Esophagus muscularis mucosa (tissue), 4 donors: ENCODE measurements around the gene TMEM88. TPM values are rescaled to one million over a fixed set of nuclear protein-coding genes. Genes with fewer than 3 reads are reported as not detected.

Experiments
- DNase-seq: peaks from one replicate; pipeline ENCODE4 v3.0.0-alpha.2; 2017; ENCODE audit errors: extremely low spot score
- H3K27ac ChIP-seq, 4 donors: fragments of 200-600 bp; sonication (generic); replicated peaks in 1 of 4; 1 replicate in 3 of 4; 2 replicates in 1 of 4; pipeline ENCODE4 v1.5.1; 2016 to 2019; ENCODE audit warnings: mild to moderate bottlenecking in 1 of 4
- H3K27me3 ChIP-seq, 4 donors: fragments of 200-600 bp; sonication (generic); one replicate each; pipeline versions ENCODE4 v1.5.1 to v1.6.0; 2016 to 2019
- H3K36me3 ChIP-seq, 4 donors: fragments of 200-600 bp; sonication (generic); one replicate each; pipeline ENCODE4 v1.5.1; 2016 to 2019
- H3K4me1 ChIP-seq, 4 donors: fragments of 200-600 bp; sonication (generic); one replicate each; pipeline ENCODE4 v1.5.1; 2016 to 2019
- H3K4me3 ChIP-seq, 4 donors: fragments of 200-600 bp; sonication (generic); 1 replicate in 2 of 4; 2 replicates in 2 of 4; pipeline ENCODE4 v1.5.1; 2016 to 2019; ENCODE audit warnings: mild to moderate bottlenecking in 4 of 4, moderate library complexity in 1 of 4
- H3K9me3 ChIP-seq, 4 donors: fragments of 200-600 bp; sonication (generic); 1 replicate in 3 of 4; 2 replicates in 1 of 4; pipeline ENCODE4 v1.5.1; 2016 to 2019
- EP300 ChIP-seq: sonication (generic); formaldehyde crosslinking; IDR thresholded peaks from one replicate; pipeline ENCODE4 v1.6.1; 2017; ENCODE audit warnings: antibody characterized with exemption
- POLR2A ChIP-seq: fragments of 450-650 bp; IDR thresholded peaks from one replicate; pipeline ENCODE4 v1.6.1; 2017; ENCODE audit warnings: antibody characterized with exemption, moderate library complexity, mild to moderate bottlenecking, low read depth
- POLR2AphosphoS5 ChIP-seq, 2 donors: sonication (generic); formaldehyde crosslinking; IDR thresholded peaks; one replicate each; pipeline ENCODE4 v1.6.1; 2017; ENCODE audit warnings: antibody characterized with exemption in 2 of 2
- WGBS: methylation state at CpG from one replicate; pipeline ENCODE4 v1.1.5; 2018; 5-methylcytosine and 5-hydroxymethylcytosine counted together
- intact Hi-C: fragments of 100-400 bp; cut with DNase I; formaldehyde crosslinking; loops from one replicate; pipeline ENCODE4 v1.15.1; 2023
- total RNA-seq, 4 donors: library from RNA; depleted of rRNA; stranded (reverse); fragments of >200 nt; gene quantifications; one replicate each; pipeline versions ENCODE4 v1.1.0 to v1.2.1, GENCODE V29; 2016
- TF ChIP-seq, protein P1 (sequence below), 3 experiments: fragments of 200-600 bp in 2 of 3; fragments of 450-650 bp in 1 of 3; sonication (generic) in 2 of 3; IDR thresholded peaks; one replicate each; pipeline ENCODE4 v1.5.1; 2017 to 2019; ENCODE audit warnings: antibody characterized with exemption in 3 of 3, mild to moderate bottlenecking in 2 of 3, moderate library complexity in 1 of 3

TMEM88 gene
- total RNA-seq, 4 donors from 2014 or later: 13.3 to 45.9 (median 42.5) TPM

GRCh38 chr17:7832431-7832830 lies 22.4 kb upstream of the TMEM88 start:
- no peak for DNase-seq
- Histone ChIP-seq H3K27me3 (no peaks in the 10 kb centered on the region), H3K27ac (no peak overlapping the region), H3K4me1 (peaks cover 19 to 28% (median 25%) of the 10 kb centered on the region in 4 donors), H3K36me3 (no peaks in the 10 kb centered on the region), H3K9me3 (no peaks in the 10 kb centered on the region), H3K4me3 (no peak overlapping the region)
- TF ChIP-seq POLR2A: no peak
- TF ChIP-seq, protein P1, sequence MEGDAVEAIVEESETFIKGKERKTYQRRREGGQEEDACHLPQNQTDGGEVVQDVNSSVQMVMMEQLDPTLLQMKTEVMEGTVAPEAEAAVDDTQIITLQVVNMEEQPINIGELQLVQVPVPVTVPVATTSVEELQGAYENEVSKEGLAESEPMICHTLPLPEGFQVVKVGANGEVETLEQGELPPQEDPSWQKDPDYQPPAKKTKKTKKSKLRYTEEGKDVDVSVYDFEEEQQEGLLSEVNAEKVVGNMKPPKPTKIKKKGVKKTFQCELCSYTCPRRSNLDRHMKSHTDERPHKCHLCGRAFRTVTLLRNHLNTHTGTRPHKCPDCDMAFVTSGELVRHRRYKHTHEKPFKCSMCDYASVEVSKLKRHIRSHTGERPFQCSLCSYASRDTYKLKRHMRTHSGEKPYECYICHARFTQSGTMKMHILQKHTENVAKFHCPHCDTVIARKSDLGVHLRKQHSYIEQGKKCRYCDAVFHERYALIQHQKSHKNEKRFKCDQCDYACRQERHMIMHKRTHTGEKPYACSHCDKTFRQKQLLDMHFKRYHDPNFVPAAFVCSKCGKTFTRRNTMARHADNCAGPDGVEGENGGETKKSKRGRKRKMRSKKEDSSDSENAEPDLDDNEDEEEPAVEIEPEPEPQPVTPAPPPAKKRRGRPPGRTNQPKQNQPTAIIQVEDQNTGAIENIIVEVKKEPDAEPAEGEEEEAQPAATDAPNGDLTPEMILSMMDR (IDR thresholded peaks at IDR 0.05): no peak
- TF ChIP-seq POLR2AphosphoS5 (IDR thresholded peaks at IDR 0.05): no peak
- TF ChIP-seq EP300: no peak
- WGBS: 79% methylated on average over 10 of the region's 10 CpGs
- intact Hi-C loops: no loop called here

GRCh38 chr17:7833011-7833794 lies 21.7 kb upstream of the TMEM88 start:
- Histone ChIP-seq H3K4me3 (peak overlapping the region; percentile 62 to 94 (median 80)), H3K9me3 (no peaks in the 10 kb centered on the region), H3K27me3 (no peaks in the 10 kb centered on the region), H3K4me1 (peaks cover 25 to 36% (median 33%) of the 10 kb centered on the region in 4 donors), H3K36me3 (no peaks in the 10 kb centered on the region), H3K27ac (peak overlapping the region; percentile 97 to 98 (median 98))
- TF ChIP-seq, protein P1 (IDR thresholded peaks at IDR 0.05): no peak
- TF ChIP-seq EP300: no peak
- TF ChIP-seq POLR2A: no peak
- no peak for TF ChIP-seq POLR2AphosphoS5 (IDR thresholded peaks at IDR 0.05)
- DNase-seq: no peak
- WGBS: 52% methylated on average over 17 of the region's 19 CpGs
- intact Hi-C loops: no loop called here

- H3K4me3 ChIP-seq: peak within 1 kb of the TSS; percentile 62 to 94 (median 80)
- TF ChIP-seq POLR2AphosphoS5 (IDR thresholded peaks at IDR 0.05): peak; percentile 66 to 78
- no peak for TF ChIP-seq EP300
- no peak for TF ChIP-seq POLR2A
- TF ChIP-seq, protein P1 (IDR thresholded peaks at IDR 0.05): no peak
- DNase-seq: peak; percentile 98
- peak within 1 kb of the TSS; percentile 97 to 98 (median 98) for H3K27ac ChIP-seq
- no peaks in the 10 kb centered on the region for H3K27me3 ChIP-seq
- H3K9me3 ChIP-seq: no peaks in the 10 kb centered on the region
- H3K36me3 ChIP-seq: no peaks in the 10 kb centered on the region
- H3K4me1 ChIP-seq: peaks cover 32 to 44% (median 41%) of the 10 kb centered on the region in 4 donors
- intact Hi-C loops: loop anchor here (2.0 kb wide), 1 partner anchor 51 kb away; no protein-coding TSS in a partner anchor
- under 1% methylated on average over 29 of the region's 49 CpGs for whole genome bisulfite sequencing
Measured at GRCh38 chr17:7833795-7834541, 20.9 kb upstream of the TMEM88 start, which contains the start of gene KDM6B. Gene KDM6B (plus strand): TSS chr17:7834217. CDS start chr17:7845555, 11,338 bp downstream.

- DNase-seq: peak; percentile 94
- Histone ChIP-seq H3K4me1 (peaks cover 38 to 49% (median 46%) of the 10 kb centered on the region in 4 donors), H3K27ac (peak overlapping the region; percentile 97 to 98 (median 98)), H3K36me3 (peaks cover 0 to under 1% (median 0%) of the 10 kb centered on the region in 4 donors), H3K27me3 (no peaks in the 10 kb centered on the region), H3K4me3 (peak overlapping the region; percentile 62 to 94 (median 80)), H3K9me3 (no peaks in the 10 kb centered on the region)
- WGBS: under 1% methylated on average over 16 of the region's 20 CpGs
- TF ChIP-seq, protein P1 (IDR thresholded peaks at IDR 0.05): no peak
- TF ChIP-seq POLR2A (no peak), POLR2AphosphoS5 (IDR thresholded peaks at IDR 0.05) (no peak), EP300 (no peak)
- intact Hi-C loops: loop anchor here (2.0 kb wide), 1 partner anchor 50 kb away; no protein-coding TSS in a partner anchor
Measured at GRCh38 chr17:7834542-7834956, 20.3 kb upstream of the TMEM88 start.
